HEK293 (cell line): Measurements from ENCODE around the gene PRPH2.

Experiments
- CTCF ChIA-PET: fragments of 350-600 bp; formaldehyde crosslinking; extraction: SDS; loops from one replicate; lab custom pipeline; 2021; ENCODE audit warnings: antibody characterized with exemption; lab: Yijun Ruan, JAX
- POLR2A ChIA-PET: fragments of 300-600 bp; formaldehyde crosslinking; extraction: SDS; loops from one replicate; lab custom pipeline; 2020; ENCODE audit warnings: antibody characterized with exemption, inconsistent platforms; lab: Yijun Ruan, JAX
- H3K27ac ChIP-seq: fragments of 200-500 bp; sonication (Bioruptor generic); 2 replicates; pipeline ENCODE4 v1.5.1; 2014; ENCODE audit warnings: low read depth, low read length, control low read depth, inconsistent platforms; ENCODE audit errors: extremely low read depth
- H3K36me3 ChIP-seq, 2 experiments: fragments of 200-500 bp in 1 of 2; sonication (Bioruptor generic) in 1 of 2; 1 replicate in 1 of 2; 2 replicates in 1 of 2; pipeline ENCODE4 v1.5.1; 2014 to 2017; ENCODE audit warnings: inconsistent platforms in 2 of 2, low read length in 2 of 2; ENCODE audit not compliant: control insufficient read depth in 2 of 2, insufficient read depth in 1 of 2
- H3K4me1 ChIP-seq: fragments of 200-500 bp; sonication (Bioruptor generic); 2 replicates; pipeline ENCODE4 v1.5.1; 2014; ENCODE audit warnings: mild to moderate bottlenecking, low read length, inconsistent platforms; ENCODE audit not compliant: control insufficient read depth, insufficient read depth
- H3K4me3 ChIP-seq: 2 replicates; pipeline ENCODE4 v1.5.1; 2011; ENCODE audit warnings: low read depth, mild to moderate bottlenecking, control low read depth, low read length, moderate library complexity
- H3K9me3 ChIP-seq: fragments of 200-500 bp; sonication (Bioruptor generic); 2 replicates; pipeline ENCODE4 v1.5.1; 2014; ENCODE audit warnings: low read depth, low read length, inconsistent platforms; ENCODE audit not compliant: control insufficient read depth, insufficient read depth
- BCL6B ChIP-seq: fragments of 450-650 bp; formaldehyde crosslinking; IDR thresholded peaks from 2 replicates; pipeline ENCODE4 v1.5.1; 2017; ENCODE audit warnings: missing biosample characterization, missing genetic modification characterization
- GLIS2 ChIP-seq: fragments of 450-650 bp; formaldehyde crosslinking; IDR thresholded peaks from 2 replicates; pipeline ENCODE4 v1.5.1; 2016; ENCODE audit warnings: missing biosample characterization, missing genetic modification characterization
- HOXD13 ChIP-seq: sonication (generic); formaldehyde crosslinking; IDR thresholded peaks from 2 replicates; pipeline ENCODE4 v1.8.0; 2022; ENCODE audit warnings: missing genetic modification reagents, borderline replicate concordance
- KLF7 ChIP-seq: fragments of 450-650 bp; formaldehyde crosslinking; IDR thresholded peaks from 2 replicates; pipeline ENCODE4 v1.5.1; 2016; ENCODE audit warnings: missing biosample characterization, missing genetic modification characterization, borderline replicate concordance
- KLF8 ChIP-seq: fragments of 450-650 bp; formaldehyde crosslinking; IDR thresholded peaks from 2 replicates; pipeline ENCODE4 v1.5.1; 2016; ENCODE audit warnings: missing biosample characterization, missing genetic modification characterization
- PRDM2 ChIP-seq: fragments of 450-650 bp; formaldehyde crosslinking; IDR thresholded peaks from 2 replicates; pipeline ENCODE4 v1.5.1; 2016; ENCODE audit warnings: missing biosample characterization, missing genetic modification characterization, borderline replicate concordance
- PRDM6 ChIP-seq: fragments of 450-650 bp; formaldehyde crosslinking; IDR thresholded peaks from 2 replicates; pipeline ENCODE4 v1.5.1; 2017; ENCODE audit warnings: missing biosample characterization, missing genetic modification characterization
- SP2 ChIP-seq: fragments of 450-650 bp; formaldehyde crosslinking; IDR thresholded peaks from 2 replicates; pipeline ENCODE4 v1.5.1; 2016; ENCODE audit warnings: missing biosample characterization, missing genetic modification characterization
- WT1 ChIP-seq: fragments of 450-650 bp; formaldehyde crosslinking; IDR thresholded peaks from 2 replicates; pipeline ENCODE4 v1.5.1; 2016; ENCODE audit warnings: missing biosample characterization, missing genetic modification characterization
- ZBTB1 ChIP-seq: fragments of 450-650 bp; formaldehyde crosslinking; IDR thresholded peaks from 2 replicates; pipeline ENCODE4 v1.5.1; 2016; ENCODE audit warnings: missing biosample characterization, missing genetic modification characterization
- ZBTB17 ChIP-seq: fragments of 450-650 bp; formaldehyde crosslinking; IDR thresholded peaks from 2 replicates; pipeline ENCODE4 v1.5.1; 2016; ENCODE audit warnings: missing biosample characterization, missing genetic modification characterization
- ZFP41 ChIP-seq: fragments of 450-650 bp; formaldehyde crosslinking; IDR thresholded peaks from 2 replicates; pipeline ENCODE4 v1.5.1; 2016; ENCODE audit warnings: missing biosample characterization, missing genetic modification characterization, borderline replicate concordance
- ZNF169 ChIP-seq: fragments of 450-650 bp; formaldehyde crosslinking; IDR thresholded peaks from 2 replicates; pipeline ENCODE4 v1.5.1; 2016; ENCODE audit warnings: missing biosample characterization, missing genetic modification characterization
- ZNF26 ChIP-seq: fragments of 450-650 bp; formaldehyde crosslinking; IDR thresholded peaks from 2 replicates; pipeline ENCODE4 v1.5.1; 2016; ENCODE audit warnings: missing biosample characterization, missing genetic modification characterization
- ZNF274 ChIP-seq, 2 experiments: fragments of 200-500 bp in 1 of 2; fragments of 450-650 bp in 1 of 2; sonication (Bioruptor generic) in 1 of 2; formaldehyde crosslinking in 1 of 2; IDR thresholded peaks; 2 replicates each; pipeline versions ENCODE4 v1.5.1 to v1.6.1; 2014 to 2016; ENCODE audit warnings: borderline replicate concordance in 1 of 2, inconsistent platforms in 1 of 2, low read length in 1 of 2, missing biosample characterization in 1 of 2, missing genetic modification characterization in 1 of 2
- ZNF324 ChIP-seq: fragments of 450-650 bp; formaldehyde crosslinking; IDR thresholded peaks from 2 replicates; pipeline ENCODE4 v1.5.1; 2016; ENCODE audit warnings: missing biosample characterization, missing genetic modification characterization
- ZNF433 ChIP-seq: fragments of 450-650 bp; formaldehyde crosslinking; IDR thresholded peaks from 2 replicates; pipeline ENCODE4 v1.5.1; 2016; ENCODE audit warnings: missing biosample characterization, missing genetic modification characterization, low read depth
- ZNF473 ChIP-seq: fragments of 450-650 bp; formaldehyde crosslinking; IDR thresholded peaks from 2 replicates; pipeline ENCODE4 v1.5.1; 2017; ENCODE audit warnings: missing biosample characterization, missing genetic modification characterization
- ZNF518A ChIP-seq: fragments of 450-650 bp; formaldehyde crosslinking; conservative IDR thresholded peaks from 2 replicates; pipeline ENCODE4 v1.5.1; 2016; ENCODE audit warnings: low read depth, missing biosample characterization, missing genetic modification characterization
- ZNF654 ChIP-seq: fragments of 450-650 bp; formaldehyde crosslinking; IDR thresholded peaks from 2 replicates; pipeline ENCODE4 v1.5.1; 2016; ENCODE audit warnings: low read depth, missing biosample characterization, missing genetic modification characterization
- ZNF785 ChIP-seq: fragments of 450-650 bp; formaldehyde crosslinking; IDR thresholded peaks from 2 replicates; pipeline ENCODE4 v1.5.1; 2016; ENCODE audit warnings: missing biosample characterization, missing genetic modification characterization
- ZSCAN30 ChIP-seq: fragments of 450-650 bp; IDR thresholded peaks from 2 replicates; pipeline ENCODE4 v1.5.1; 2018; ENCODE audit warnings: missing biosample characterization, mild to moderate bottlenecking, missing genetic modification characterization, moderate library complexity

The PRPH2 gene

GRCh38 chr6:42756722-42757121 lies 34.3 kb upstream of the PRPH2 start (continued):
- TF ChIP-seq PRDM2 (no peak), ZSCAN30 (tag by site-specific recombination) (no peak), GLIS2 (tag by site-specific recombination) (no peak), WT1 (no peak), HOXD13 (no peak)

GRCh38 chr6:42754759-42755158 lies 32.4 kb upstream of the PRPH2 start:
- ChIA-PET POLR2A (interaction anchor here (2.7 kb wide), 1 partner anchor 8 kb away, joined by 9 read pairs; the partner anchor contains the start of gene TBCC), CTCF (no interaction called here)
- Histone ChIP-seq H3K4me1 (no peaks in the 10 kb centered on the region), H3K9me3 (no peaks in the 10 kb centered on the region), H3K27ac (no peak overlapping the region), H3K4me3 (no peak overlapping the region), H3K36me3 (no peaks in the 10 kb centered on the region)
- TF ChIP-seq ZNF433 (no peak), KLF8 (no peak), ZNF654 (no peak), ZNF169 (tag by site-specific recombination) (no peak), ZBTB1 (tag by site-specific recombination) (no peak), ZNF473 (tag by site-specific recombination) (no peak), ZNF26 (tag by site-specific recombination) (no peak), ZNF324 (tag by site-specific recombination) (no peak), ZNF518A (tag by site-specific recombination) (no peak), ZNF785 (tag by site-specific recombination) (no peak), ZNF274 (IDR thresholded peaks at IDR 0.05; ENCODE audit: low read length) (no peak), ZNF274 (tag by site-specific recombination; IDR thresholded peaks at IDR 0.05; ENCODE audit: borderline replicate concordance) (no peak), SP2 (tag by site-specific recombination) (no peak), ZBTB17 (tag by site-specific recombination) (no peak), BCL6B (tag by site-specific recombination) (no peak), KLF7 (no peak), PRDM6 (no peak), ZFP41 (tag by site-specific recombination) (no peak)
